Measurements from ENCODE around the gene EPB41L2.

The EPB41L2 gene

GRCh38 chr6:131009790-131010189 is 53.3 kb downstream of the EPB41L2 start:
- TF ChIP-seq SIN3A (IDR thresholded peaks at IDR 0.05; ENCODE audit: borderline replicate concordance, insufficient read depth, low read length), result no peak
- no peak for TF ChIP-seq REST (IDR thresholded peaks at IDR 0.05; ENCODE audit: insufficient read depth in 1 of 2, low read depth in 2 of 2, low read length in 2 of 2)
- no peak for TF ChIP-seq FOXP2 (optimal IDR thresholded peaks at IDR 0.05; ENCODE audit: borderline replicate concordance, extremely low read depth, extremely low read length, insufficient read depth)
- no peak for TF ChIP-seq TAF1 (IDR thresholded peaks at IDR 0.05; ENCODE audit: borderline replicate concordance, insufficient read depth, low read length)
- TF ChIP-seq POLR2AphosphoS5 (IDR thresholded peaks at IDR 0.05; ENCODE audit: low read depth, low read length), result no peak

- TF ChIP-seq POLR2AphosphoS5 (IDR thresholded peaks at IDR 0.05; ENCODE audit: low read depth, low read length), result no peak
- TF ChIP-seq REST (IDR thresholded peaks at IDR 0.05; ENCODE audit: insufficient read depth in 1 of 2, low read depth in 2 of 2, low read length in 2 of 2), result no peak
- TF ChIP-seq TAF1 (IDR thresholded peaks at IDR 0.05; ENCODE audit: borderline replicate concordance, insufficient read depth, low read length), result no peak
- TF ChIP-seq FOXP2 (optimal IDR thresholded peaks at IDR 0.05; ENCODE audit: borderline replicate concordance, extremely low read depth, extremely low read length, insufficient read depth), result no peak
- TF ChIP-seq SIN3A (IDR thresholded peaks at IDR 0.05; ENCODE audit: borderline replicate concordance, insufficient read depth, low read length), result no peak
These were observed 55.8 kb downstream of the EPB41L2 start for GRCh38 chr6:131007286-131007685.

GRCh38 chr6:131005439-131006016 is 57.5 kb downstream of the EPB41L2 start:
- TF ChIP-seq SIN3A (IDR thresholded peaks at IDR 0.05; ENCODE audit: borderline replicate concordance, insufficient read depth, low read length) (no peak), REST (IDR thresholded peaks at IDR 0.05; ENCODE audit: insufficient read depth in 1 of 2, low read depth in 2 of 2, low read length in 2 of 2) (no peak), TAF1 (IDR thresholded peaks at IDR 0.05; ENCODE audit: borderline replicate concordance, insufficient read depth, low read length) (no peak), POLR2AphosphoS5 (IDR thresholded peaks at IDR 0.05; ENCODE audit: low read depth, low read length) (no peak), FOXP2 (optimal IDR thresholded peaks at IDR 0.05; ENCODE audit: borderline replicate concordance, extremely low read depth, extremely low read length, insufficient read depth) (no peak)

GRCh38 chr6:131004936-131005335 is 58.1 kb downstream of the EPB41L2 start:
- TF ChIP-seq TAF1 (IDR thresholded peaks at IDR 0.05; ENCODE audit: borderline replicate concordance, insufficient read depth, low read length) (no peak), SIN3A (IDR thresholded peaks at IDR 0.05; ENCODE audit: borderline replicate concordance, insufficient read depth, low read length) (no peak), FOXP2 (optimal IDR thresholded peaks at IDR 0.05; ENCODE audit: borderline replicate concordance, extremely low read depth, extremely low read length, insufficient read depth) (no peak)

GRCh38 chr6:131004387-131004755 is 58.7 kb downstream of the EPB41L2 start:
- TF ChIP-seq POLR2AphosphoS5 (IDR thresholded peaks at IDR 0.05; ENCODE audit: low read depth, low read length) (no peak), SIN3A (IDR thresholded peaks at IDR 0.05; ENCODE audit: borderline replicate concordance, insufficient read depth, low read length) (no peak), TAF1 (IDR thresholded peaks at IDR 0.05; ENCODE audit: borderline replicate concordance, insufficient read depth, low read length) (no peak), REST (IDR thresholded peaks at IDR 0.05; ENCODE audit: insufficient read depth in 1 of 2, low read depth in 2 of 2, low read length in 2 of 2) (no peak), FOXP2 (optimal IDR thresholded peaks at IDR 0.05; ENCODE audit: borderline replicate concordance, extremely low read depth, extremely low read length, insufficient read depth) (no peak)
